Prostate gland (tissue), 2 donors: ENCODE results near the gene ANKRD37. TPM values are rescaled to one million over a fixed set of nuclear protein-coding genes. Genes with fewer than 3 reads are reported as not detected.

Source experiments
- DNase-seq: peaks from one replicate; pipeline ENCODE4 v3.0.0-alpha.2; 2019; ENCODE audit warnings: low spot score
- H3K27ac ChIP-seq, 2 donors: fragments of 200-600 bp; sonication (generic); 2 replicates each; pipeline ENCODE4 v1.5.1; 2017 to 2019
- H3K27me3 ChIP-seq: fragments of 200-600 bp; sonication (generic); replicated peaks from 2 replicates; pipeline ENCODE4 v1.5.1; 2019; ENCODE audit not compliant: insufficient read depth
- H3K36me3 ChIP-seq, 2 donors: fragments of 200-600 bp; sonication (generic); 1 replicate in 1 of 2; 2 replicates in 1 of 2; pipeline versions ENCODE4 v1.5.1 to v1.8.1; 2017 to 2019
- H3K4me1 ChIP-seq: fragments of 200-600 bp; sonication (generic); replicated peaks from 2 replicates; pipeline ENCODE4 v1.5.1; 2019
- H3K4me3 ChIP-seq, 2 donors: fragments of 200-600 bp; sonication (generic); 2 replicates each; pipeline ENCODE4 v1.5.1; 2017 to 2019
- H3K9me3 ChIP-seq: fragments of 200-600 bp; sonication (generic); 2 replicates; pipeline ENCODE4 v1.5.1; 2017
- CTCF ChIP-seq, 4 experiments: fragments of 200-600 bp in 2 of 4; fragments of 450-650 bp in 2 of 4; sonication (generic) in 2 of 4; IDR thresholded peaks; 1 replicate in 3 of 4; 2 replicates in 1 of 4; pipeline ENCODE4 v1.5.1; 2016 to 2019; ENCODE audit warnings: antibody characterized with exemption in 4 of 4, mild to moderate bottlenecking in 2 of 4, moderate library complexity in 2 of 4
- POLR2A ChIP-seq: fragments of 450-650 bp; IDR thresholded peaks from one replicate; pipeline ENCODE4 v1.6.1; 2016; ENCODE audit warnings: antibody characterized with exemption, mild to moderate bottlenecking
- POLR2AphosphoS5 ChIP-seq: sonication (generic); formaldehyde crosslinking; IDR thresholded peaks from one replicate; pipeline ENCODE4 v1.6.1; 2017; ENCODE audit warnings: antibody characterized with exemption
- WGBS: methylation state at CpG from one replicate; pipeline ENCODE4 v1.1.5; 2018; 5-methylcytosine and 5-hydroxymethylcytosine counted together
- intact Hi-C: fragments of 100-400 bp; cut with DNase I; formaldehyde crosslinking; loops from one replicate; pipeline ENCODE4 v1.14.2; 2022
- total RNA-seq, 2 donors: library from RNA; depleted of rRNA; stranded (reverse); fragments of >200 nt; gene quantifications; one replicate each; pipeline ENCODE4 v1.1.0, GENCODE V29; 2016

ANKRD37 gene
- 10 to 100 TPM; 17.7 to 19.0 TPM for total RNA-seq

GRCh38 chr4:185396724-185397385, at the start of gene ANKRD37:
TSS of gene ANKRD37 (plus strand) at chr4:185396841. CDS start at chr4:185396924, 83 bp downstream.
- whole genome bisulfite sequencing, result 6% methylated on average over 38 of the region's 38 CpGs
- peak within 1 kb of the TSS; percentile 59 to 80 for H3K4me3 ChIP-seq
- DNase-seq, result peak; percentile 59
- H3K9me3 ChIP-seq, result no peaks in the 10 kb centered on the region
- peak within 1 kb of the TSS; percentile 99 to 100 for H3K27ac ChIP-seq
- H3K36me3 ChIP-seq, result peaks cover 0 to 2% of the 10 kb centered on the region in 2 donors
- H3K27me3 ChIP-seq, result no peaks in the 10 kb centered on the region
- no peaks in the 10 kb centered on the region for H3K4me1 ChIP-seq
- intact Hi-C loops, result loop anchor here (5.0 to 10.0 kb wide), 4 partner anchors 185 to 638 kb away; partner anchors contain the start of gene SLC25A4
- TF ChIP-seq POLR2AphosphoS5 (peak; percentile 84), POLR2A (peak; percentile 65), CTCF (IDR thresholded peaks at IDR 0.05) (no peak)

- Histone ChIP-seq H3K27me3 (no peaks in the 10 kb centered on the region), H3K36me3 (no peaks in the 10 kb centered on the region), H3K9me3 (no peaks in the 10 kb centered on the region), H3K27ac (peak overlapping the region in 1 of 2 donors; percentile 41), H3K4me1 (no peaks in the 10 kb centered on the region), H3K4me3 (no peak overlapping the region)
- 80% methylated on average over 14 of the region's 14 CpGs for WGBS
- intact Hi-C loops, result no loop called here
- TF ChIP-seq CTCF (IDR thresholded peaks at IDR 0.05), result no peak
- no peak for TF ChIP-seq POLR2A
- TF ChIP-seq POLR2AphosphoS5, result no peak
- no peak for DNase-seq
Measured at GRCh38 chr4:185346975-185347601, 49.6 kb upstream of the ANKRD37 start.

GRCh38 chr4:185351691-185352090, 45.0 kb upstream of the ANKRD37 start:
- Histone ChIP-seq H3K27me3 (no peaks in the 10 kb centered on the region), H3K4me3 (no peak overlapping the region), H3K9me3 (no peaks in the 10 kb centered on the region), H3K4me1 (no peaks in the 10 kb centered on the region), H3K27ac (peak overlapping the region in 1 of 2 donors; percentile 28), H3K36me3 (no peaks in the 10 kb centered on the region)
- 86% methylated on average over 13 of the region's 13 CpGs for WGBS
- intact Hi-C loops, result no loop called here
- no peak for DNase-seq
- TF ChIP-seq POLR2A, result no peak
- TF ChIP-seq CTCF (IDR thresholded peaks at IDR 0.05), result no peak
- no peak for TF ChIP-seq POLR2AphosphoS5

GRCh38 chr4:185352202-185352601, 44.4 kb upstream of the ANKRD37 start:
- 89% methylated on average over 7 of the region's 7 CpGs for WGBS
- Histone ChIP-seq H3K36me3 (no peaks in the 10 kb centered on the region), H3K4me3 (no peak overlapping the region), H3K27ac (peak overlapping the region in 1 of 2 donors; percentile 28), H3K4me1 (no peaks in the 10 kb centered on the region), H3K27me3 (no peaks in the 10 kb centered on the region), H3K9me3 (no peaks in the 10 kb centered on the region)
- intact Hi-C loops, result no loop called here
- no peak for DNase-seq
- TF ChIP-seq CTCF (IDR thresholded peaks at IDR 0.05) (no peak), POLR2A (no peak), POLR2AphosphoS5 (no peak)
